Activated CD8-positive, alpha-beta T cell treated with anti-CD3 and anti-CD28 coated beads, Interleukin-2, amount 10 ng/mL, durations not matched to agents 7 days and 5 days (primary cell): ENCODE measurements around the gene PLS1. TPM values are rescaled to one million over a fixed set of nuclear protein-coding genes. Genes with fewer than 3 reads are reported as not detected.

Experiments used
- ATAC-seq: fragments of 150-1000 bp; cut with Tn5 transposase; one replicate; pipeline ENCODE4 v1.10.0; 2021; ENCODE audit warnings: moderate library complexity
- CTCF ChIA-PET: fragments of 350-600 bp; sonication (Branson Sonifier 250); formaldehyde crosslinking; loops from one replicate; lab custom pipeline; 2021; ENCODE audit warnings: antibody characterized with exemption; lab: Charles Lee
- POLR2A ChIA-PET: fragments of 350-600 bp; sonication (Branson Sonifier 250); formaldehyde crosslinking; loops from one replicate; lab custom pipeline; 2021; ENCODE audit warnings: antibody characterized with exemption; lab: Charles Lee
- DNase-seq: peaks from one replicate; pipeline ENCODE4 v3.0.0-alpha.2; 2020
- H3K27ac Mint-ChIP-seq: one replicate; pipeline ENCODE4 v1.8.0; 2021; ENCODE audit warnings: mild to moderate bottlenecking, mixed read lengths
- H3K27me3 Mint-ChIP-seq: one replicate; pipeline ENCODE4 v1.8.0; 2021; ENCODE audit warnings: low read depth, mixed read lengths
- H3K36me3 Mint-ChIP-seq: one replicate; pipeline ENCODE4 v1.8.0; 2021; ENCODE audit warnings: low read depth, mixed read lengths
- H3K4me1 Mint-ChIP-seq: one replicate; pipeline ENCODE4 v1.8.0; 2021; ENCODE audit warnings: low read depth, mixed read lengths
- H3K4me3 Mint-ChIP-seq: one replicate; pipeline ENCODE4 v1.8.0; 2021; ENCODE audit warnings: mild to moderate bottlenecking, mixed read lengths
- H3K9me3 Mint-ChIP-seq: one replicate; pipeline ENCODE4 v1.8.0; 2022; ENCODE audit warnings: mixed read lengths; ENCODE audit not compliant: insufficient read depth
- total RNA-seq, 2 experiments: library from RNA; stranded (reverse); gene quantifications; one replicate each; pipeline ENCODE4 v1.2.3, GENCODE V29; 2021

The PLS1 gene
- total RNA-seq, 2 experiments from 2014 or later = 2.3 to 3.2 TPM

GRCh38 chr3:142622405-142622804, 26.2 kb downstream of the PLS1 start:
- Mint-ChIP-seq H3K36me3 (no peaks in the 10 kb centered on the region), H3K9me3 (no peaks in the 10 kb centered on the region), H3K4me1 (no peaks in the 10 kb centered on the region), H3K4me3 (no peak overlapping the region), H3K27ac (no peak overlapping the region), H3K27me3 (no peaks in the 10 kb centered on the region)
- ATAC-seq (no peak), DNase-seq (no peak)
- POLR2A ChIA-PET = no interaction called here
- CTCF ChIA-PET = no interaction called here

- DNase-seq (no peak), ATAC-seq (no peak)
- ChIA-PET POLR2A (no interaction called here), CTCF (no interaction called here)
- no peaks in the 10 kb centered on the region for H3K36me3 Mint-ChIP-seq
- no peak overlapping the region for H3K4me3 Mint-ChIP-seq
- H3K9me3 Mint-ChIP-seq = no peaks in the 10 kb centered on the region
- no peak overlapping the region for H3K27ac Mint-ChIP-seq
- H3K27me3 Mint-ChIP-seq = no peaks in the 10 kb centered on the region
- no peaks in the 10 kb centered on the region for H3K4me1 Mint-ChIP-seq
Observed at GRCh38 chr3:142623194-142623593, 27.0 kb downstream of the PLS1 start.

DNA sequence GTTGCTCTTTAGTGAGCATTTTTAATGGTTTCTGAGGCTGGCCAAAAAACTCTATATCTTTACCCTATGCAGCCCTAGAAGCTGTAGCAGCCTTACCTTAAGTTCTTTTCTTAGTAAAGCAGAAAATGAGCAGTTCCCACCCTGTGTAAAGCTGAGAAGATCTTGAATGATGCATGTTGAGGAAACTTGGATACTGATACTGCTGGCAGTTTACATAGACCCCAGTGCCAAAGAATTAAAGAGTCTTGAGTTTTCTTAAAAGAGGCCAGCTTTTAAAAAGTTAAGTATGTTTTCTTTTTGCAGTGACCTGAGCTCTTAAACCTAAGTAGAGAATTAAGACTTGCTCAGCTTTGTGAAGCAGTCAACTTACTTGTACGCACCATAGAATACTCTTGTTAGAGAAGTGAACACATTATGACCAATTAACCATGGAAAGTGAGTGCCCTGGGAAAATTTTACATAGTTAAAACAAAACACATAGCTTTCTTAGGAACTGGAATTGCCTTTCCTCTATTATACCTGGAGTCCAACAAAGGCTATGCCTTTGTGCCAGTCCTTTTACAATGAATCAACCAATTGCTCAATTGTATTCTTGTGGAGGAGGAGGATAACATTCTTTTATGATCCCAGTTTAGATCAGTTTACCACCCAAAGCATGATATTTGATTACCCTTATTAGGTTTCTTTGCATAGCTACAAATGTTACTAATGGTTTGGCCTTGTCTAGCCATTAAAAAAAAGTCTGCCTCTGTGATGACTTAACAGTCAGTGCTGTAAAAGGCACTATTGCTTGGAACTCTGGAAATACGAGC, 28.4 kb downstream of the PLS1 start:
- CTCF ChIA-PET = interaction anchor here (0.5 to 1.7 kb wide), 4 partner anchors 12 to 232 kb away, joined by 3 to 6 read pairs (median 4); no protein-coding TSS in a partner anchor
- ATAC-seq = no peak
- DNase-seq = no peak
- no peaks in the 10 kb centered on the region for H3K36me3 Mint-ChIP-seq
- POLR2A ChIA-PET = no interaction called here
- no peaks in the 10 kb centered on the region for H3K27me3 Mint-ChIP-seq
- no peak overlapping the region for H3K27ac Mint-ChIP-seq
- H3K4me3 Mint-ChIP-seq = no peak overlapping the region
- H3K4me1 Mint-ChIP-seq = no peaks in the 10 kb centered on the region
- H3K9me3 Mint-ChIP-seq = no peaks in the 10 kb centered on the region

DNA sequence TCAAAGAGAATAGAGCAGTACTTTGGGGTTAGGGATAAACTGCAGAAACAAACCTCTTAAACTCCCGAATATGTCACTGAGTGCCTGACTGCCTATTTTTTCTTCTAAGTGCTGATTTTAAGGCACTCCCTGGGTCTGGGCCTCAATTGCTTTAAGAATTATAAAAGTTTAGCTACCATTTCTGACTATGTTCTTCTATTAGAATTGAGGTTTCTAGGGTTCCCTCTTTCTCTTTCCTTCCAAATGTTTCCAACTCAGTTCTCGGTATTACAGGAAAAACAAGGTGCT, 28.9 kb downstream of the PLS1 start:
- DNase-seq (no peak), ATAC-seq (no peak)
- Mint-ChIP-seq H3K36me3 (no peaks in the 10 kb centered on the region), H3K27ac (no peak overlapping the region), H3K27me3 (no peaks in the 10 kb centered on the region), H3K4me3 (no peak overlapping the region), H3K9me3 (no peaks in the 10 kb centered on the region), H3K4me1 (no peaks in the 10 kb centered on the region)
- CTCF ChIA-PET = interaction anchor here (1.6 to 1.7 kb wide), 2 partner anchors 38 to 203 kb away, joined by 5 to 6 read pairs; no protein-coding TSS in a partner anchor
- POLR2A ChIA-PET = no interaction called here

DNA sequence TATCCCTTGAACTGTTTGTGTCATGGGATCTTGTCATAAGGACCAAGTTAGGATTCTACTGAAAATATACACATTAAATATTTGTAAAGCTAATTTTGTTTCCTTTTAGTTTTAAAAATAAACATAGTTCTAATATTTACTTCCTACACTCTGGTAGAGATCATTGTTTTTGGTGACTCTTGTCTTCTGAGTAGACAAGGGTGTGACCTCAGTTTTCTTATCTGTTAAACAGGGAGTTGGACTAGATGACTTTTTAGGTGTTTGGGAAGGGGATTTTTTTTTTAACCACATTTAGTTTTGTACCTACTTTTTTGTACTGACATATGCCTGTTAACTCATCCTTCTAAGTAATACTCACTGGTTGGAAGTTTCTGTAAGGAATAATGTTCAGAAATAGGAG, 30.8 kb downstream of the PLS1 start:
- ATAC-seq = no peak
- no peaks in the 10 kb centered on the region for H3K9me3 Mint-ChIP-seq
- H3K27me3 Mint-ChIP-seq = no peaks in the 10 kb centered on the region
- no peak overlapping the region for H3K4me3 Mint-ChIP-seq
- no peak for DNase-seq
- POLR2A ChIA-PET = no interaction called here
- no peaks in the 10 kb centered on the region for H3K36me3 Mint-ChIP-seq
- CTCF ChIA-PET = no interaction called here
- H3K4me1 Mint-ChIP-seq = no peaks in the 10 kb centered on the region
- no peak overlapping the region for H3K27ac Mint-ChIP-seq

DNA sequence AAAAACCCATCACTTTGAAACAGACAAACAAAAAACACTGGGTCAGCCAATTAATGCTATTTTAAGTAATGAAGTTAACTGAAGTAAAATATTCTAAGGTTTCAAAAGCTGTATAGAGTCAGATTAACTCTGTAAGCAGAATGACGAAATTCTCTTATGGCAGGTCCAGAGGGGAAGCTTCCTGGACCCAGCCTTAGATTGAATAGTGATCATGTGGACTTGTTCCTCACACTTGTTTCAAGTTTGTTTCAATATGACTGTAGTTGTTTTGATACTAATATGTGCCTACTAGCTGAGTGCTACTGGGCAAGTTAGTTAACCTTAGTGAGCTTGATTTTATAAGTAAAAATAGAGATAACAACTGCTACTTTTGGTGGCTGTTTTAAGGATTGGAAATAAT, 32.6 kb downstream of the PLS1 start:
- no peaks in the 10 kb centered on the region for H3K4me1 Mint-ChIP-seq
- no peak overlapping the region for H3K27ac Mint-ChIP-seq
- ATAC-seq (no peak), DNase-seq (no peak)
- no peaks in the 10 kb centered on the region for H3K36me3 Mint-ChIP-seq
- CTCF ChIA-PET = no interaction called here
- H3K4me3 Mint-ChIP-seq = no peak overlapping the region
- POLR2A ChIA-PET = no interaction called here
- H3K9me3 Mint-ChIP-seq = no peaks in the 10 kb centered on the region
- no peaks in the 10 kb centered on the region for H3K27me3 Mint-ChIP-seq

- Mint-ChIP-seq H3K9me3 (no peaks in the 10 kb centered on the region), H3K36me3 (no peaks in the 10 kb centered on the region), H3K27ac (no peak overlapping the region), H3K4me3 (no peak overlapping the region), H3K4me1 (no peaks in the 10 kb centered on the region), H3K27me3 (no peaks in the 10 kb centered on the region)
- CTCF ChIA-PET = no interaction called here
- ATAC-seq (no peak), DNase-seq (no peak)
- POLR2A ChIA-PET = no interaction called here
Observed at GRCh38 chr3:142633073-142633472, 36.9 kb downstream of the PLS1 start.

- ATAC-seq (no peak), DNase-seq (no peak)
- CTCF ChIA-PET = interaction anchor here (0.8 kb wide), 1 partner anchor 12 kb away, joined by 3 read pairs; no protein-coding TSS in a partner anchor
- no peaks in the 10 kb centered on the region for H3K9me3 Mint-ChIP-seq
- no peaks in the 10 kb centered on the region for H3K36me3 Mint-ChIP-seq
- H3K27ac Mint-ChIP-seq = no peak overlapping the region
- no peak overlapping the region for H3K4me3 Mint-ChIP-seq
- POLR2A ChIA-PET = interaction anchor here (0.6 kb wide), 1 partner anchor 364 kb away, joined by 4 read pairs; no protein-coding TSS in a partner anchor
- no peaks in the 10 kb centered on the region for H3K27me3 Mint-ChIP-seq
- no peaks in the 10 kb centered on the region for H3K4me1 Mint-ChIP-seq
Observed at GRCh38 chr3:142636050-142636449, 39.9 kb downstream of the PLS1 start.

GRCh38 chr3:142636664-142637063, 40.5 kb downstream of the PLS1 start:
- H3K27me3 Mint-ChIP-seq = no peaks in the 10 kb centered on the region
- CTCF ChIA-PET = interaction anchor here (0.8 kb wide), 1 partner anchor 13 kb away, joined by 3 read pairs; no protein-coding TSS in a partner anchor
- ATAC-seq = no peak
- H3K27ac Mint-ChIP-seq = no peak overlapping the region
- no peaks in the 10 kb centered on the region for H3K4me1 Mint-ChIP-seq
- H3K36me3 Mint-ChIP-seq = no peaks in the 10 kb centered on the region
- DNase-seq = no peak
- no peaks in the 10 kb centered on the region for H3K9me3 Mint-ChIP-seq
- no peak overlapping the region for H3K4me3 Mint-ChIP-seq
- POLR2A ChIA-PET = interaction anchor here (0.6 kb wide), 1 partner anchor 364 kb away, joined by 4 read pairs; no protein-coding TSS in a partner anchor

DNA sequence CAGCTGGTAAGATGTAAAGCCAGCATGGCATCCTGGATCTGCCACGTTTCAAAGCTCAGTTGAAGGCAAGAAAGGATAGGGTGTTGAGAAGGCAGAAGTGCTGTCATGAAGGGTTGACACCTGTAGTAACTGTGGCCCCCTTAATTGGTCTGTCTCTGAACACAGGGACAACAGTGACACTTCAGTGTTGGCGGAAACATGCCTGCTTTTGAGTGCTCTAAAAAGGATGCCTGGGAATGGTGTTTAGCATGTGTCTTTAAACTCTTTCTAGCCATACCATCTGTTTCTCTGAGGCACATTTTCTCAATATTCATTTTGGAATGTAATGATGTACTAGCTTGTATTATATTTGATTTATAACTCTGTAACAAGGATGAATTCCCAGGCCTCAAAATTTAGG, 42.1 kb downstream of the PLS1 start:
- H3K27me3 Mint-ChIP-seq = no peaks in the 10 kb centered on the region
- ChIA-PET CTCF (no interaction called here), POLR2A (no interaction called here)
- H3K9me3 Mint-ChIP-seq = no peaks in the 10 kb centered on the region
- ATAC-seq (no peak), DNase-seq (no peak)
- no peak overlapping the region for H3K27ac Mint-ChIP-seq
- H3K4me3 Mint-ChIP-seq = no peak overlapping the region
- no peaks in the 10 kb centered on the region for H3K4me1 Mint-ChIP-seq
- no peaks in the 10 kb centered on the region for H3K36me3 Mint-ChIP-seq

DNA sequence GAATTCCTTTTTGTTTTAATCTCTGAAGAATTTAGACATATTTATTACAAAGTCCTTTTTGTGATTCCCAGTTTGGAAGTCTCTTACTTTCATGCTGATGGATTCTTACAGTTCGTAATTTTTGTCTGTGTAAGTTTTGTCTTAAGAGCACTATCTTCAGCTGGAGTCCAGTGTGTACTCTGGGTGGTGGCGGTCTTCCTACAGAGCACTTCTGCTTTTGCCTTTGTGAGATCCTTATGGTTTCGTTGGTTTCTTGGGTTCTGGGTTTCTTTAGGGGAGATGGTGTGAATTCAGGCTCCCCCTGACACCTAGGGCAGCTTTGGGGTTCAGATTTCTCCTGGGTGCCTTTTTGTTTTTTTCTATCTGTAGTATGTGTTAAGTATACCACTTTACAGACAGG, 45.3 kb downstream of the PLS1 start:
- no peak for DNase-seq
- no peaks in the 10 kb centered on the region for H3K4me1 Mint-ChIP-seq
- H3K27me3 Mint-ChIP-seq = no peaks in the 10 kb centered on the region
- CTCF ChIA-PET = interaction anchor here (1.2 kb wide), 1 partner anchor 187 kb away, joined by 4 read pairs; no protein-coding TSS in a partner anchor
- POLR2A ChIA-PET = no interaction called here
- no peaks in the 10 kb centered on the region for H3K9me3 Mint-ChIP-seq
- no peak overlapping the region for H3K27ac Mint-ChIP-seq
- H3K4me3 Mint-ChIP-seq = no peak overlapping the region
- H3K36me3 Mint-ChIP-seq = no peaks in the 10 kb centered on the region
- ATAC-seq = no peak

DNA sequence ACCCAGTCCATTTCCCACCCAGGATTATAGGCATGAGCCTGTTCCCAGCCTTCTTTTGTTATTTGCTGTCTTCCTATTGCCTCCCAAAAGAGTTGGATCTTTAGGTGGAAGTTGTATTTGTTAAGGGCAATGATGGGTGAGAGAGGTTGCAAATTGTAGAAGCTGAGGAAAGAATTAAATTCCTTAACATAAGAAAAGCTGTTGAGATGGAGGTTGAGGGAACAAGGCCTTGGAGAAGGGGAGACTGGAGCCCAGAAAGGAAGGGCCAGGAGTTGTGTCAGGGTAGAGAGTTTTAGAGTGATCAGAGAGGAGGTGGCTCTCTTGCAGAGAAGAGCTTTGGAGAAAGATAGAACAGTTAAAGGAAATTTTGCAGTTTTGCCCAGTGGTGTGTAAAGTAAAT, 46.8 kb downstream of the PLS1 start:
- Mint-ChIP-seq H3K9me3 (no peaks in the 10 kb centered on the region), H3K4me1 (no peaks in the 10 kb centered on the region), H3K4me3 (no peak overlapping the region), H3K27ac (no peak overlapping the region), H3K36me3 (no peaks in the 10 kb centered on the region), H3K27me3 (no peaks in the 10 kb centered on the region)
- ATAC-seq = no peak
- no peak for DNase-seq
- ChIA-PET CTCF (no interaction called here), POLR2A (no interaction called here)
